Fibroblast of villous mesenchyme (primary cell): Measurements from ENCODE around the gene PUM2. TPM values are rescaled to one million over a fixed set of nuclear protein-coding genes. Genes with fewer than 3 reads are reported as not detected.

Source experiments
- DNase-seq: peaks from one replicate; pipeline ENCODE4 v3.0.0-alpha.2; 2010; ENCODE audit warnings: low read depth
- H3K4me3 ChIP-seq: 2 replicates; pipeline ENCODE4 v1.5.1; 2011; ENCODE audit warnings: low read depth, mild to moderate bottlenecking, low read length
- CTCF ChIP-seq: IDR thresholded peaks from 2 replicates; pipeline ENCODE4 v1.5.1; 2012; ENCODE audit warnings: low read depth, mild to moderate bottlenecking, low read length; ENCODE audit not compliant: insufficient read depth
- total RNA-seq: library from RNA; depleted of rRNA; stranded (reverse); fragments of >200 nt; gene quantifications from 2 replicates; pipeline ENCODE4 v1.2.3, GENCODE V29; 2012

PUM2 gene
- total RNA-seq, 1 donor: 56.1 TPM

- H3K4me3 ChIP-seq: no peak overlapping the region
- DNase-seq: peak; percentile 42
- no peak for TF ChIP-seq CTCF
Observed at GRCh38 chr2:20213651-20214565, 136.7 kb downstream of the PUM2 start.

GRCh38 chr2:20212871-20213503, 137.7 kb downstream of the PUM2 start:
- no peak for TF ChIP-seq CTCF

GRCh38 chr2:20212459-20212870, 138.2 kb downstream of the PUM2 start:
- no peak for TF ChIP-seq CTCF
- DNase-seq: peak; percentile 39

More at GRCh38 chr2:20212871-20213503, 137.7 kb downstream of the PUM2 start:
- DNase-seq: no peak
- H3K4me3 ChIP-seq: no peak overlapping the region

GRCh38 chr2:20211860-20212458, 138.7 kb downstream of the PUM2 start:
- no peak for DNase-seq
- no peak overlapping the region for H3K4me3 ChIP-seq
- TF ChIP-seq CTCF: no peak

More at GRCh38 chr2:20212459-20212870, 138.2 kb downstream of the PUM2 start:
- H3K4me3 ChIP-seq: no peak overlapping the region

GRCh38 chr2:20211420-20211819, 139.2 kb downstream of the PUM2 start:
- no peak for TF ChIP-seq CTCF
- no peak for DNase-seq
- no peak overlapping the region for H3K4me3 ChIP-seq

GRCh38 chr2:20210462-20210861, 140.2 kb downstream of the PUM2 start:
- no peak for TF ChIP-seq CTCF
- DNase-seq: no peak
- no peak overlapping the region for H3K4me3 ChIP-seq
